NT2/D1 (cell line): ENCODE results near the gene EEF1AKMT4.

Source experiments
- DNase-seq: peaks from one replicate; pipeline ENCODE4 v3.0.0-alpha.2; 2011; ENCODE audit warnings: low read depth, low spot score
- H3K27me3 ChIP-seq: 2 replicates; pipeline ENCODE4 v1.6.0; 2011; ENCODE audit warnings: mild to moderate bottlenecking; ENCODE audit not compliant: insufficient read length, insufficient read depth
- H3K36me3 ChIP-seq: 2 replicates; pipeline ENCODE4 v1.6.1; 2011; ENCODE audit warnings: mild to moderate bottlenecking, low read length, mixed read lengths; ENCODE audit not compliant: insufficient read depth, insufficient read length
- H3K4me1 ChIP-seq: 2 replicates; pipeline ENCODE4 v1.5.1; 2011; ENCODE audit not compliant: insufficient read depth, insufficient read length
- H3K4me3 ChIP-seq: 2 replicates; pipeline ENCODE4 v1.5.1; 2011; ENCODE audit warnings: low read depth; ENCODE audit not compliant: insufficient read length
- H3K9ac ChIP-seq: 2 replicates; pipeline ENCODE4 v1.6.0; 2011; ENCODE audit warnings: low read depth; ENCODE audit not compliant: insufficient read length
- H3K9me3 ChIP-seq: 2 replicates; pipeline ENCODE4 v1.5.1; 2011; ENCODE audit warnings: mild to moderate bottlenecking, low read length; ENCODE audit not compliant: insufficient read depth
- SUZ12 ChIP-seq: IDR thresholded peaks from 2 replicates; pipeline ENCODE4 v1.6.1; 2011; ENCODE audit not compliant: insufficient read length, insufficient read depth; ENCODE audit errors: extremely low read depth
- YY1 ChIP-seq: IDR thresholded peaks from 2 replicates; pipeline ENCODE4 v1.6.1; 2011; ENCODE audit not compliant: insufficient read length, insufficient read depth
- ZNF274 ChIP-seq: IDR thresholded peaks from 2 replicates; pipeline ENCODE4 v1.6.1; 2011; ENCODE audit warnings: mild to moderate bottlenecking, low read depth, low read length

EEF1AKMT4 gene

DNA sequence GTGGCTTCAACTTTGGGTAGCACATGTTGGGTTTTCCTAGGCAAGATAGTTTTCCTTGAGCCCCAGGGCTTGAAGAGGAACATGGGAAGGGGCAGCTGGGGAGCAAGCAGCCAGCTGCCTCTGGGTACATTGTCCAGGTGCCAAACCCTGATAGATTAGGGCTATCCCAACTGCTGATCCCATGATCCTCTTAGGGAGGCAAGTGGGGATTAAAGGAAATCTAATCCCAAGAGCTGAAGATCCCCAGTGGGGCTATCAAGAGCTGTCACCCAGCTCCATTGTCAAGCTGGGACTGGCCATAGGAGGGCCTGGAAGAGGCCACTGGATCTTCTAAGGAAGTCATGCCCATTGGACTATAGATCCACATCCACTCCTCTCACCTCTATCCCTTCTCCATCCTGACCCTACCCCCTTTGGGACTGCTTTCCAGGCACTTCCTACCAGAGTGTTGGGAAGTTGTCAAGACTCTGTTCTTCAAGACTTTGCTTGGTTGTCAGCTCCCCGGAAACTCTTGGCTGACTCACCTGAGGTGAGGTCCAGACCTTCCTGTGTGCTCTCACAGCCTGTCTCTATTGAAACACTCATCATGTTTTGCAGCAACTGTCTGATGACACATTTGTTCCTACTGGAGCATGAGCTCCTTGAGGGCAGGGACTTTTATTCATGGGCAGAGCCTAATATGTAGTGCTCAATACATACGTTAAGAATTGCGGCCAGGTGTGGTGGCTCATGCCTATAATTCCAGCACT is 6.0 kb downstream of the EEF1AKMT4 start:
- no peak for TF ChIP-seq SUZ12
- TF ChIP-seq ZNF274: no peak
- no peak for TF ChIP-seq YY1

DNA sequence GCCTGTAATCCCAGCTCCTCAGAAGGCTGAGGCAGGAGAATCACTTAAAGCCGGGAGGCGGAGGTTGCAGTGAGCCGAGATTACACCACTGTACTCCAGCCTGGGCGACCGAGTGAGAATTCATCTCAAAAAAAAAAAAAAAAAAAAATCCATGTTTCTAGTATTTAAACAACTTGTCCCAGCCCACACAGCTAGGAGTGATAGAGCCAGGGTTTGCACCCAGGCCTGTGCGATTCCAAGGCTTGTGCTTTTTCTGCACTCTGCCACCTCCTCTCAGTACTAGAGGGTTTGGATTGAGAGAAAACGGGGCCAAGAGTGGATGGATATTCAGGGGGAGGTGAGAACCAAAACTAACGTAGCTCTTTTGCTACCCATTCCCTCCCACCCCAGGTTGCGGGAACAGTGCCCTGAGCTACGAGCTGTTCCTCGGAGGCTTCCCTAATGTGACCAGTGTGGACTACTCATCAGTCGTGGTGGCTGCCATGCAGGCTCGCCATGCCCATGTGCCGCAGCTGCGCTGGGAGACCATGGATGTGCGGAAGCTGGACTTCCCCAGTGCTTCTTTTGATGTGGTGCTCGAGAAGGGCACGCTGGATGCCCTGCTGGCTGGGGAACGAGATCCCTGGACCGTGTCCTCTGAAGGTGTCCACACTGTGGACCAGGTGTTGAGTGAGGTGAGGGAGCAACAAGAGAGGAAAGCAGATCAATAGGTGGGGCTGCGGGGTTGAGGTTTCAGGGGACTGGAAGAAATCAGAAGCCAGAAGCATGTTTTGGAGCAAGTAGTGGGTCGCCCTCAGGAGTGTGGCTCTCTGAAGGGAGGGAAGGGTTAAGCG is 7.8 kb downstream of the EEF1AKMT4 start:
- Histone ChIP-seq H3K36me3 (peaks cover 4% of the 10 kb centered on the region), H3K9ac (no peak overlapping the region), H3K9me3 (no peaks in the 10 kb centered on the region), H3K27me3 (peaks cover 42% of the 10 kb centered on the region), H3K4me3 (no peak overlapping the region), H3K4me1 (peaks cover 2% of the 10 kb centered on the region)
- DNase-seq: no peak
- TF ChIP-seq SUZ12: no peak
- no peak for TF ChIP-seq YY1
- TF ChIP-seq ZNF274: no peak

More for the DNA sequence above, 6.0 kb downstream of the EEF1AKMT4 start:
- Histone ChIP-seq H3K27me3 (peaks cover 28% of the 10 kb centered on the region), H3K9ac (no peak overlapping the region), H3K36me3 (peaks cover 4% of the 10 kb centered on the region), H3K4me3 (no peak overlapping the region), H3K4me1 (peaks cover 2% of the 10 kb centered on the region), H3K9me3 (no peaks in the 10 kb centered on the region)
- DNase-seq: no peak

DNA sequence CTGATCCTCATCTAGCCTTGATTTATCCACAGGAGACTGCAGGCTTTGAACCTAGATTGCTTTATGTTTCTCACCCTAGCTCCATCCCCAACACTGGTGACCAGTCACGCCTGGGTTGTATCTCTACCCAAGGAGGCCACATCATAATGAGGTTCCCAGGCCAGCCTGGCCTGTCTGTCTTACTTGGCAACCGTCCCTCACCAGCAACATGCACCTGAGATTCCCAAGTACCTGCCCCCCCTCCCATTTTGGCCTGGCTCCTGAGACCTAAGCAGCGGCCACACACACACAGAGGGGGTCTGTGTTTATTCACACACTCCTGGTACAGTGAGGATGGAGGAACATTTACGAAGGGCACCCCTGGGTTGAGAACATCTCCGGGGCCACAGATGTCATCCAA is 9.5 kb downstream of the EEF1AKMT4 start:
- no peak for TF ChIP-seq SUZ12
- H3K4me1 ChIP-seq: peaks cover 6% of the 10 kb centered on the region
- no peaks in the 10 kb centered on the region for H3K9me3 ChIP-seq
- no peak for DNase-seq
- H3K36me3 ChIP-seq: peaks cover 4% of the 10 kb centered on the region
- no peak overlapping the region for H3K9ac ChIP-seq
- H3K4me3 ChIP-seq: no peak overlapping the region
- H3K27me3 ChIP-seq: peaks cover 56% of the 10 kb centered on the region

DNA sequence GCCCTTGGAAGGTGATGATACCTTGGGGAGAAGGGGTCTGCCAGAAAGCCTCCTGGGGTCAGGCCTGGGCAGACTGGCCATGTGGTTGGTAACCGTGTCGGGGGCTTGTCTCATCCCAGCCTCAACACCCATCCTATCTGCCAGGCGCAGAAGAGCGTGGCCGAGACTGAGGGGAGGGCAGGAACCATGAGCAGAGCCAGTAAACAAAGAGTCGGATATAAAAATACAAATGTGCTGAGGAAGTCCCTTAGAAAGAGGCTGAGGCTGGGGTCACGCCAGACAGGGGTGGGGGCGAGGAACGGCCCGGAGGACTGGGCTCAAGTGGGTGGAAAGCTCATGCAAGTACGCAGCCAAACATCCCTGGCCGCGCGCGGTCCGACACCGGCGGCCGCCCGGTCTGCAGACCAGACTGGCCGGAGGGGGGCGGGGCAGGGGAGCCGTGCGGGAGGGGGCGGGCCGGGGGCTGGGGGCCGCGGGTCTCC is 10.0 kb downstream of the EEF1AKMT4 start:
- no peak for TF ChIP-seq ZNF274
- peak; percentile 87 for TF ChIP-seq SUZ12
- no peak for TF ChIP-seq YY1
- Histone ChIP-seq H3K9ac (no peak overlapping the region), H3K27me3 (peaks cover 61% of the 10 kb centered on the region), H3K9me3 (no peaks in the 10 kb centered on the region), H3K36me3 (peaks cover 4% of the 10 kb centered on the region), H3K4me3 (no peak overlapping the region), H3K4me1 (peaks cover 6% of the 10 kb centered on the region)
- no peak for DNase-seq

DNA sequence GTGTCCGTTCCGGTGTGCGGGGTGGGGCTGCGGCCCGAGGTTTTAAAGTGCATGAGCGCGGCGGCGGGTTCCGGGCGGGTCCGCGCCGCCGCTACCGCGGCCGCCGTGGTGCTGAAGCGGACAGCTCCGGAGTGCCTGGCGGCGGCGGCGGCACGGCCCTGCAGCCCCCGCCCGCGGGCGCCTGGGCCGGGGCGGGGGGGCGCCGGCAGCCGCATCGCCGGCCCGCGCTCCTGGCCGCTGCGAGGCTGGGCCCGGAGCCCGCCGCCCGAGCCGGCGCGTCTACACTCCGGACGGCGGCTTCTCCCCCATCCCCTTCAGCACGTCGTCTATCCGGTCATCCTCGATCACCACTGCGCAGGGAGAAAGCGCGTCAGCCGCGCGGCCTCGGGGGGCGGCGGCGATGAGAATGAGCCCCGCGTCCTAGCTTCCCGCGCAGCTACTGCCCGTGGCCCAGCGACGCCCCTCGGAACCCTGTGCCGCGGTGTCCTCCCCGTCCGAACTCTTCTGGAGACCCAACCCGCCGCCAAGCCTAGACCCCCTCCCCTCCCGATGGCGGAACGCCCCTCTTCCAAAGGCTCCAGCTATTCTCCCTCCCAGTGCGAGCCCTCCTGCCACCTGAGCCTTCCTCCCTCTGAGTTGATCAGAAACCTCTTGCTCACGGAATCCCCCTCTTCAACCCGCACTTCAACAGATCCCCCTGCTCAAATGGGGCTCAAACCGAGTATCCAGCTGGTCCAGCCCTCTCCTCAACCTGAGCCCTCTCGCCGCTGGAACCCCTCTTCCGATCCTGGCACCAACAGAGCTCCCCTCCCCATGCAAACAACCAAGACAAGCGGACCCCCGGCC is 10.6 kb downstream of the EEF1AKMT4 start:
- no peak for DNase-seq
- Histone ChIP-seq H3K4me3 (peak overlapping the region; percentile 67), H3K4me1 (peaks cover 6% of the 10 kb centered on the region), H3K36me3 (peaks cover 4% of the 10 kb centered on the region), H3K27me3 (peaks cover 64% of the 10 kb centered on the region), H3K9me3 (no peaks in the 10 kb centered on the region), H3K9ac (peak overlapping the region; percentile 77)
- TF ChIP-seq YY1: no peak
- TF ChIP-seq SUZ12: peak; percentile 63
- TF ChIP-seq ZNF274: no peak

DNA sequence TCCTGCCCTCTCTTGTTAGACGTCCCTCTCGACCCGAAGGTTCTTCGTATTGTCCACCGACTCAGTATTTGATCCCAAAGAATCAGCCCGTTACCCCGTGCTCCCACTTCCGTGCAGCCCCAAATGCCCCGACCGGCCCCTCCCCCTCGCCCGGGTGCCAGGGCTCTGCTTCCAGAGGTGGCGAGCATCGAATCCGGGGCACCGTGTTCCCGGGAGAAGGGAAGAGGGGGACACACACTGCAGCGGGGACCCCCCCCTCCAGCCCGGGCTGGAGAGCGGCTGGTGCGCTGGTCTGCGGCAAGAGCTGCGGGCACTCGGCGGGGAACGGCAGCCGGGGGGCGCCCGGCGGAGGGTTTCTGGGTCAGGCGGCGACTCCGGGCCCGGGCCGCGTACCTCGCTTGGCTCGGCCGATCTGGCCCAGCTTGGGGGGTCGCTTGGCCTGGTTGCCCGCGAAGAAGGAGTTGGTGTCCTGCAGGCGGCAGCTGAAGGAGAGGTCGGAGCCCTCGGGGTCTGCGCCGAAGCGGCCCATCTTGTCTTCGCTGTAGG is 11.3 kb downstream of the EEF1AKMT4 start:
- Histone ChIP-seq H3K36me3 (peaks cover 4% of the 10 kb centered on the region), H3K9me3 (no peaks in the 10 kb centered on the region), H3K4me1 (peaks cover 6% of the 10 kb centered on the region), H3K4me3 (peak overlapping the region; percentile 67), H3K9ac (peak overlapping the region; percentile 77), H3K27me3 (peaks cover 64% of the 10 kb centered on the region)
- no peak for DNase-seq
- TF ChIP-seq YY1: no peak
- no peak for TF ChIP-seq SUZ12
- TF ChIP-seq ZNF274: no peak

DNA sequence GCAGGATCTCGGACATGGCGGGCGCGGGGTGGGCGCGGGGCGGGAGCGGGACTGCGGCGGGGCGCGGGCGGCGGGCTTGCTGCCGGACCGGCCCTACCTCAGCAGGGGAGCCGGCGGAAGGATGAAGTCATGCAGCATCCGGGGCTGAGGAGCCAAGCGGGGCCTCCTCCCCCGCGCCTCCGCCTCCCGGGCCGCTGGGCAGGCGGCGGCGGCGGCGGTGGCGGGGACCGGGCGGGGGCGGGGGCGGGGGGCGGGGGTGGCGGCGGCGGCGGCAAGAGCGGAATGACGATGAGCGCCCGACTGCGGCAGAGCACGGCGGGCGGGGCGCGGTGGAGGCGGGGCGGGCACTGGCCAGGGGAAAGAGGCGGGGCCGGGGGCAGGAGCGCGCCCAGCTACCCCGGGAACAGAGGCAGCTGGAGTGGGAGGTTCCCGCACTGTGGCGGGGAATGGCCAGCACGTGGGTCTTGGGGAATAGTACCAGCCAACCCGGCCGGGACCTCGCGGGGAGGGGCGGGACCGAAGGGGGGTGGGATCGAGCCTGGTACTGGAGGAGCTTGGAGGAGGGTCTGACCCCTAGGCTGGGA is 11.9 kb downstream of the EEF1AKMT4 start, which contains the start of gene CAMK2N2:
Gene CAMK2N2, minus strand, starts transcription at position 284 of the 584 bp plus-strand sequence. Its CDS starts 268 bp downstream, at position 16.
- peak within 1 kb of the TSS; percentile 82 for H3K4me3 ChIP-seq
- H3K36me3 ChIP-seq: peaks cover 4% of the 10 kb centered on the region
- no peaks in the 10 kb centered on the region for H3K9me3 ChIP-seq
- DNase-seq: no peak
- TF ChIP-seq YY1: no peak
- TF ChIP-seq ZNF274: no peak
- TF ChIP-seq SUZ12: no peak
- H3K4me1 ChIP-seq: peaks cover 6% of the 10 kb centered on the region
- H3K9ac ChIP-seq: peak within 1 kb of the TSS; percentile 87
- peaks cover 64% of the 10 kb centered on the region for H3K27me3 ChIP-seq
